HG02588 (cell line): ENCODE results near the gene ULBP2.
"Not testable (repeated sequence)": the region's sequence is repeated elsewhere in the genome, so short reads cannot be mapped to it uniquely, and the experiment has no call there.

Source experiments
- ATAC-seq: cut with Tn5 transposase; IDR thresholded peaks from one replicate; pipeline ENCODE4 v1.9.1; 2021; ENCODE audit warnings: mild to moderate bottlenecking, moderate library complexity; ENCODE audit not compliant: unreplicated experiment

Gene ULBP2

DNA sequence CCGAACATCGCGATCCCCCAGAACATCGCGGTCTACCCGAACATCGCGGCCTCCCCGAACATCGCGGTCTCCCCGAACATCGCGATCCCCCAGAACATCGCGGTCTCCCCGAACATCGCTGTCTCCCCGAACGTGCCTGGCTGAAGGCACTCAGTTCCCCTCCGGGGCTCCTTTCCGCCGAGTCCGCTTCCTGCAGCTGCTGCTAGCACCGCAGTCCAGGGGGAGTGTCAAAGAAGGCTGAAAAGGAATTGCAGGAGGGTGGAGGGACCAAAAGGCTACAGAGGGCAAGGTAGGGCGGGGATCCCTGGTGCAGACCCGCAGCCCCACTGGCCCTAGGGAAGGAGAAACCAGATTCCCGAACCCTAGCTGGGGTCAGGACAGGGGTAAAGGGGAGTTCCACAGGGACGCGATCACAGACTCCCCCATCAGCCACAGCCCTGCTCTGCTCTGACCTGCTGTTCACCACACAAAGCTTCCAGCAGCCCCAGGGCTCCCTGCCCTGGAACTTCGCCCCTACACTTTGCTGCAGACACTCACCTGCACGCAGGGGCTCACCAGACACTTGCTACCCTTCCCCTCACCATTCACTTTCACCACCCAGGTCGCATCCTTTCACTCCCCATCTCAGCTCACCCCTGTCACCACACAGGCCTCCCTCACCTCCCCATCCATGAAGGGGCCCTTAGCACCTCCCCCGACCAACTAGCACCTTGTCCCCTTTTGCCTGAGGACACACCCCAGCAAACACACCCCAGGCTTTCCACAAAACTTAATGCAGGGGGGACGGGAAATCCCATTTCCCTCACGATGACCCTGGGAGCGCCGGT lies 23.6 kb downstream of the ULBP2 start:
- ATAC-seq = no peak

DNA sequence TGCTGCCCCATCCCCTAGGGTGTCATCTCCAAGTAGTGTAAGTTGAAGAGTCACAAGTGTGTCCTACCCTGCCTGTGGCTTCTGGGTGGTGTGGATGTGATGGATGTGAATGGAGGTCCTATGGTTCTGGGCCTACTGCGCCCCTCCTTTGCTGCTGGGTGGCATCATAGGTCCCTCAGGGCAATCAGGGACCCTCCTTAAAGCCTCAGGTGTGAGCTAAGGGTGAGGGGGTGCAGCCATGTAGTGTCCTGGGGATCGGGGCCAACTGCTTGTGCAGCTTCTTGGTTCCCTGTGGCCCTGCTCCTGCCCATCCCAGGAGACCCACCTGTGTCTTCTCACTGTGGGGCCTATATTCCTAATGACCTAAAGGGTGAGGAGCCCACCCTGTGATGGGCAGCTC lies 24.5 kb downstream of the ULBP2 start:
- not testable (repeated sequence) for ATAC-seq

DNA sequence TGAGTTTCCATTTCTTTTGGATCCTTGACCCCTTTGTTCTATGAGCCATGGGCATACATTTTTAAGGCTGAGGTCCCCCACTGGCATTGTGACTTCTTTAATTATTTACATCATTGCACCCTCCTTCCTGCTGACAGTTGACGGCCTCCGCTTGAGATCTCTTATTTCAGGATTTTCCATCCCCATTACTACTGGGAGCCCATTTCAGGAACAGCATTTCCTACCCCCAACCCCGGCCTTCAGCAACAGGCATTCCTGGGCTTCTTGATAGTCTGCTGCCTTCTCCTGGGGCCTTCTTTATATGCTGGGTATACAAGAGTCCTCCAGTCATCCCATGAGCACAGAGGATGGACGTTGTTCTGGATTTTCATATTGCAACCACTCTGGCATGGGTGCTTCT lies 25.8 kb downstream of the ULBP2 start:
- ATAC-seq = no peak

DNA sequence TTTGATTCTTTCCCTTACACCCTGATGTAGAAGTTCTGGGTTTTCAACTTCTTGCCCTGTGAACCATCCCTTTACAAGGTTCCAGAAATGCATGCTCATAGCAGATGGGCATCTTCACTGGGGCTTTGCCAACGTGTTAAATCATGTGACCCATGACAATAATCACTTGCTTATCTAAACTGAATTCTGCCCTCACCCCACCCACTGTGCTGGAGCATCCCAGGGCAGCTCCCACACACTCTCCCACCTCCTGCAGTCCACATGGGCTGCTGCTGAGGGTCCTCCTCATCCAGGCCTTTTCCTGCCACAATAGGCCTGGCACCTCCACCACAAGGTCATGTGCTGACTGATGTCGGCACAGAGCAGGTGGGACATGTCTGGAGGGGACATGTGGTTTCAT lies 26.2 kb downstream of the ULBP2 start:
- not testable (repeated sequence) for ATAC-seq

DNA sequence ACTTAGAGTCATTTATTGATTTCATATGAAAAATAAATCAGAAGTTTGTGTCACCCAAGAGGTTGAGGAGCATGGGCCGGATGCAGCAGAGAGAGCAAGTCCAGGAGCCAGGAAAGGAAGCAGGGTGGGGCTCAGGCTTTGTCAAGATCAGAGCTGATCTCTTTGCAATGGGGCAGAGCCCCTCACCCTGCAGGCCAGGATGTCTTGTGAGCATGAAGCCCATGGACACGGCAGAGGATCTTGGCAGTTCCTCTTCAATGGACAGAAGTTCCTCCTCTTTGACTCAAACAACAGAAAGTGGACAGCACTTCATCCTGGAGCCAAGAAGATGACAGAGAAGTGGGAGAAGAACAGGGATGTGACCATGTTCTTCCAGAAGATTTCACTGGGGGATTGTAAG lies 27.1 kb downstream of the ULBP2 start:
- not testable (repeated sequence) for ATAC-seq

DNA sequence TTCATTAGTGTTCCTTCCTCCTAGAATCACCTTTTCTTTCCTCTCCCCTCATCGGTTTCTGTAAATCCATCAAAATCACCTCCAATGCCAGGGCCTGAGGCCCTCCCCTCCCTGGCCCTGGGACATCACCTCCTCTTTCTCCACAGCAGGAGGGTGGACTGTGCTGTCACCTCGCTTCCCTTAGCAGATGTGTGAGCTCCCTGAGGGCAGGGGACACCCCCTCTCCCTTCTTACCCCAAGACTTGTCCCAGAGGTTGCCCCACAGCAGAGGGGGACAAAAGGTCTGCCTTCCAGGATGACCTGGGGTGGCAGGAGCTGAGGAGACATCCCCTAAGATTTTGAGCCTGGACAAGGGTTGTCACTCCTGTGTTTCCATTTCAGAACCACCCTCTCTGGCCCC lies 27.8 kb downstream of the ULBP2 start:
- ATAC-seq = no peak

DNA sequence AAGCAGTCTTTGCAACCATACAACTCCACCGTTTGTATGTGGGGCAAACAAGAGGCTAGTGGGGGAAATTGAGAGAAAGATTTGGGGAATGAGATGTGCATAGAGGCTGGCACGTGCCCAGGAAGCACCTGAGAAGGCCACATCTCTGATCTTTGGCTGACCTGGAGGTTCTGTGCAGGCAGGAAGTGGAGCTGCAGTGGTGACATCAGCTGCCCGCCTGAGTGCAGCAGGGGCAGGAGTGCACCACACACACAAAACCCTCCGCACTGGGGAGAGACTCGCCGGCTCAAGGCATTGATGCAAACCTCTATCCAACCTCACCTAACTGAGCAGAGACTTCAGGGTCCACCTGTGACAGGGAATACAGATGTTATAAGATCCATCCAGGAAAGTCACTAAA lies 32.6 kb downstream of the ULBP2 start:
- ATAC-seq = not testable (repeated sequence)

DNA sequence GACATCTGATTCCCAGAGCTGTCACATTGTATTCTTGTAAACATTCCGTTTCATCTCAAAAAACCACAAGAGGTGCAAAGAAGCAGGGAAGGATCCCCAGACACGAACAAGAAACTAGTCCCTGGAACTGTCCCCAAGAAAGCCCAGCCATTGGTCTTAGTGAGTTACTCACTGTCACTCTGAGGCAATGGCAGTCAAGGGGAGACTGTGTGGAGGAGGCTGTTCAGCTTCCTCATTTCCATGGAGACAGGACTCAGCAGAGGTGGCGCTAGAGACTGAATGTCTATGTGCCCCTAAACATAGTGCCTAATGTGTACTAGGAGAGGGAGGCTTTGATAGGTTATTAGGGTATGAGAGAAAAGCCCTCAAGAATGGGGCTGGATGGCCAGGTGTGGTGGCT lies 33.0 kb downstream of the ULBP2 start:
- no peak for ATAC-seq

DNA sequence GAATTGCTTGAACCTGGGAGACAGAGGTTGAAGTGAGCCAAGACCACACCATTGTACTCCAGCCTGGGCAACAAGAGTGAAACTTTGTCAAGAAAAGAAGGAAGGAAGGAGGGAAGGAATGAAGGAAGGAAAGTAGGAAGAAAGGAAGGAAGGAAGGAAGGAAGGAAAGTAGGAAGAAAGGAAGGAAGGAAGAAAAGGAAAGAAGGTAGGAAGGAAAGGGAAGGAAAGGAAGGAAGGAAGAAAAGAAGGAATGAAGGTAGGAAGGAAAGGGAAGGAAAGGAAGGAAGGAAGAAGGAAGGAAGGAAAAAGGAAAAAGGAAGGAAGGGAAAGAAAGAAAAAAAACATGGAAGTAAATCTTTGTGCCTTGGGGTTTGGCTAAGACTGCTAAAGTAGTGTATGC lies 33.6 kb downstream of the ULBP2 start:
- no peak for ATAC-seq

DNA sequence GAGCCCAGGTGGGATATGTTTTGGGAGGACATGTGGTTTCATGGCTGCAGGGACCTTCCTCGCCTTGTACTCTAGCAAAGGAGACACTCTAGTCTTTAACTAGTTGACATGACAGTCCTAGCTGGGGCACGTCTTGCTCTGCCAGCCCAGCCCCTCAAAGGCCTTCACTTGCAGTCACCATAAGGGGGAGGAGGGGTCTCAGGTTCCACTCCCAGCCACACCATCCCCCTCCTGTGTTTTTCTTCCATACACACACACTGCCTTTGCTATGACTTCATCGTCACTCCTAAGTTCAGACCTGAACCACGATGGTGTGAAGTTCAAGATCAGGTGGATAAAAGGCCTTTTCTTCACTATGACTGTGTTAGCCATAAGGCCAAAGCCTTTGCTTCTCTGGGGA lies 35.4 kb downstream of the ULBP2 start:
- ATAC-seq = no peak

DNA sequence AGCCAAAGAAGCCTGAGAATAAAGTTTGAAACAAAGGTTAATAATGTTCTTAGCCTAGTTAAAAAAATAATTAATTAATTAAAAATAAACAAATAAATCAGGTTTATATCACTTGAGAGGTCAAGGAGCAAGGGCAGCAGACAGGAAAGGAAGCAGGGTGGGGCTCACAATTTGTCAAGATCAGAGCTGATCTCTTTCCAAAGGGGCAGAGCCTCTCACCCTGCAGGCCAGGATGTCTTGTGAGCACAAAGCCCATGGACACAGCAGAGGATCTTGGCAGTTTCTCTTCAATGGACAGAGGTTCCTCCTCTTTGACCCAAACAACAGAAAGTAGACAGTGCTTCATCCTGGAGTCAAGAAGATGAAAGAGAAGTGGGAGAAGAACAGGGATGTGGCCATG lies 36.8 kb downstream of the ULBP2 start:
- ATAC-seq = no peak

DNA sequence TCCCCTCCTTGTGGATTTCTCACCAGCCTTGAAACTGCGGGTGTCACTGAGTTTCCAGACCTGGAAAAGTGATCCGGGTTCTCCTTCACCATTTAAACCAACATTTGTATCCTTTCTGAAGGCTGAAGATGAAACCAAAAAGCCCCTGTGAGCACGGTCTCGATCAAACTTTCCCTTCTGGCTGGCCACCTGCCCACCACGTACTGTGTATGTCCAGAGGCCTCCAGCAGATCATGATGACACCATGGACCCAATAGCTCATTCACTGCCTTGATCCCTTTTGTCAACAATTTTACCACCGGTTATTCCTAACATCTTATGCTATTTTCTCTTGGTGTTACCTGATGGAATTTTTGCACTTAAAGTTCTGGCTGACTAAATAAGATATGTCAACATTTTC lies 37.5 kb downstream of the ULBP2 start:
- no peak for ATAC-seq

DNA sequence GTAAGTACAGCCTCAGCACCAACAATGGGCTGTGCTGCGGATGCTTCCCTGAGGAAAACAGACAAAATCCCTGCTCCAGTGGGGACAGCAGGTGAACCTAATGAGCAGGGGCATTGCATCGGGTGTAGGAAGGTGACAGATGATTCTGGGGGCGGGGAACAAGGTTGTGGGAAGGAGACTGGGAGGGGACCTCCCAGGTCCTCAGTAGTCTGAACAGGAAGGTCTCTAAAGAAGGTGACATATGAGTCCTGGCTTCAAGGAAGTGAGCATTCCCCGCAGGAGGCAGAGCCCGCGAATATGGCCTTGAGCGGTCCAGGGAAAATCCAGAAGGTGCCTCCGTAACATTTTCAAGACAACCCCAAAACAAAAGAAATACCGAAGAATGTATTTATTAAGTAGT lies 41.3 kb downstream of the ULBP2 start:
- ATAC-seq = no peak

DNA sequence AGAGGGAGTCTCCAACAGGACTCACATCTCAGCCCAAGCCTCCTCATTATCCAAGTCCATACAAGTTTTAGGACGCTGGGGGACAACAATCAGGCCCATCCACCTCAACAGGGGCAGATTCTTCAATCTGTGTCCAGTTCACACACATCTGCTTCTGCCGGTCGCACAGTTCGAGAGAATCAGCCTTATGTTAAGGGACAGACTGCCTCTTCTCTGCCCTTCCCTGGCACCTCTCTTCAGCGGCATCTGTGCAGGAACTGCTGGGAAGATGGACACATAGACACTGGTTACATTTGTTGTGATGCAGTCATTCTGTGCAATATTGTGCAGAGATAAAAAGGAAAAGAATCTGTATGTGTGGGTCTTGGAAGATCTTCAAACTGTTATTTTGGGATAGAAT lies 43.0 kb downstream of the ULBP2 start:
- no peak for ATAC-seq

DNA sequence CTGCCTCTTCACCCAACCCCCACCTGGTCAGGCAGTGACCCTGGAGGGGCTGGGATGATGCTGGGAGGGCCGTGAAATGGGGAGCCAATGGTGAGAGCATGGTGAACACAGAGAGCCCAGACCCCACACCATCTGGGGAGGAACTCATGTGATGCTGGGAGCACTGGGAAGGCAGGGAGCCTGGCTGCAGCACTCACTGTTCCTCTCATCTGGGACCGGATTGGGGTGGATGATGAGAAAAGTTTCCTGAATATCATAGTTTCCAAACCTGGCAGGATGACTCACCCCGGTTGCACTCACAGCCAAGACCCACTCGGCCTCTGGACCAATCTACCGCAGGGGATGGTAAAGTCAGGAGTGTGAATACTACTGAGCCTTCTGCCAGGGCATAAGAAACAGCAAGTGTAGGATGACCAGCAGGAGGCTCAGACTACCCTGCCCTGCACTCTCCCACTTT lies 43.7 kb downstream of the ULBP2 start:
- no peak for ATAC-seq

DNA sequence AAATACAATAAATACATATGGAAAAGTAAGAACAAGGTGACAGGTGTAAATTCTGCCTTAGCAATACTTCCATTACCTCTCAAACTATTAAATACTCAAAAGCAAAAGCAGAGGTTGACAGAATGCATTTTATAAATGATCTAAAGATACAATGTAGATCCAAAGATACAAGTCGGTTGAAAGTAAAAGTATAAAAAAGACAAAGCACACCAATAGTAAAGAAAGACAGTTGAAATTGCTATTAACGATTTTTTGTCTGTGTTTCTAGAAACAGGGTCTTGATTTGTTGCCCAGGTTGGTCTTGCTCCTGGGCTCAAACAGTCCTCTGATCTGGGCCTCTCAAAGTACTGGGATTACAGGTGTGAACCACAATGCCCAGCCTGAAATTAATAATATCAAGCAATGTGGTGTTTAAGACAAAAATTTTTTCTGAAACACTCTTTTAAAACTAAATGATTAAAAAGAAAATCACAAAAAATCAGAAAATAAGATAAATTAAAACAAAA lies 45.8 kb downstream of the ULBP2 start:
- no peak for ATAC-seq

DNA sequence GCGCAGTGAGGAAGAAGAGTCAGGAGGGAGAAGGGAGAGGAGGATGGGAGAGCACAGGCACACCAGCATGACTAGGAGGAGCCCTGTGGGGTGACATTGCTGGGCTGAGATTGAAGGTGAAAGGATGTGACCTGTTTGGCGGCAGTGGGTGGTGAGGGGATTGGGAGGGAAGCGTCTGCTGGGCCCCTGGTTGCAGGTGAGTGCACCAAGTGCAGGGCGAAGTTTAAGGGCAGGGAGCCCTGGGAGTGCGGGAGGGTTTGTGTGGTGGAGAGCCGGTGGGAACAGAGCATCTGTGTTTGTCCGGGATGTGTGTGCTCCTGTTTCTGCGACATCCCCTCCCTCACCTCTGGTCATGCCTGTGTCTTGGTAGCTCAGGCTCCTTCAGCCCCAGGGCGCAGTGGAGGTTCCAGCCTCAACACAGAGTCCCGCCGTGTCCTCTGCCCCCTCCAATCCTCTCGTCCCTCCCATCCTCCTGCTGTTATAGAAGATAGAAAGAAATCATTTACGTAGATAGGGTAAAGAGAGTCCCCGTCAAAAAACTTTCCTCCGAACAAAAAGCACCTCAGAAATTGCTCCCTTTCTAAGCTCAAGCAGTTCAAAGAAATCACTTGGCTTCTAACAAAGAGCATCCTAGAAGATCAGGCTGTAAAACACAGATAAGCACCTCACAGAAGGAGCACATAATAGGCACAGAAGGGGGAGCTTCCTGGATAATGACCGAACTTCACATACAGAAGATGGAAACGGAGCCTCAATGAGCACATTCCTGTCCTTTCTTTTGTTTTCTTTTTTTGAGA lies 46.9 kb downstream of the ULBP2 start:
- ATAC-seq = no peak

DNA sequence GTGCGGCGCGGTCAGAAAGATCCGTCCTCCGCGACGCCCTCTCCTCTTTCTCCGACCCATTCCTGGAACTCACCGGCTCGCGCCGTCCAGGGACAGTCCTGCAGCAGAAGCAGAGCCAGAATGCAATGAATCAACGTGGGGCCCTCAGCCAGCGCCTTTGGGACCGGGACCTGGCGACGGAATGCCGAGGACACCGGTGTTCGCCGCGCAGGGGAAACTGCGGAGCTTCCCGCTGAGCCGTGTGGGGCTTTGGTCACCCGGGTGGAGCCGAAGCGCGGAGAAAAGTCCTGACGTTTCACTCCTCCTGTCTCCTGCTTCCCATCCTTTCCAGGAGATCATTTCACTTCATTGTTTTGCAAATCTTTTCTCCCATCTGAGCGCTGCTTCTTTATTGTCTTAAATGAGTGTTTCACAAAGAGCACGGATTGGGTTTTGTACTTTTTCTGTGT lies 48.4 kb downstream of the ULBP2 start:
- no peak for ATAC-seq

DNA sequence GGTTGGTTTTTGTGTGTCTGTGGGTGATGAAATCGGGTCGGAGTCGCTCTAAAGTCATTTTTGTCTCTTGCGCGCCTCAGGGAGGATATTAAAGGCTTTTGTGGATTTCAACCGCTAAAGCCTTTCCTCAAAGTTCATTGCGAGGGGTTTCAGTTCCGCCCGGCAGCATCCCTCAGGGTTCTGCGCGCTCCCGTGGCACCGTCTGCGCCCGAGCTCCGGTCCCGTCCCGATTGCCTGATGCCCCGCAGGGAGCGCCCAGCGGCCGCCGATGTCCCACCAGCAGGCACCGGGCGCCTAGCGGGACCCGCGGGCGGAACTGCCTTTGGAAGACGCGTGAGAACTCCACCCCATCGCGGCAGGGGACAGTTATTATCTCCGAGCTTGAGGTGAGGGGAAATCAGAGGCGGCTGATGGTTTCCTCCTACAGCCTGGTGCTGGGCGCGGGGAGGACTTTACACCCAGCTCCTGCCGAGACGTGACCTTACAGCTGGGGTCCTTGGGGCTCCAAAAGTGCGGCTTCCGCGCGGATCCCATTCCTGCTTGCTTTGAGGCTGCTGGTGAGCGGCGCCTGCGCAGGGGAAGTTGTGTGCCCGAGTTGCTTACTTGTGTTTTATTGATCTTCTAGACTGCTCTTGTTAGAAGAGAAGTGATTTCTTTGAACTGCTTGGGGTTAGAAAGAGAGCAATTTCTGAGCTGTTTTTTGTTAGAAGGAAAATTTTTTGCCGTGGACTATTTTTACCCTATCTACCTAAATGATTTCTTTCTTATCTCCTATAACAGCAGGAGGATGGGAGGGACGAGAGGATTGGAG lies 49.1 kb downstream of the ULBP2 start:
- no peak for ATAC-seq

DNA sequence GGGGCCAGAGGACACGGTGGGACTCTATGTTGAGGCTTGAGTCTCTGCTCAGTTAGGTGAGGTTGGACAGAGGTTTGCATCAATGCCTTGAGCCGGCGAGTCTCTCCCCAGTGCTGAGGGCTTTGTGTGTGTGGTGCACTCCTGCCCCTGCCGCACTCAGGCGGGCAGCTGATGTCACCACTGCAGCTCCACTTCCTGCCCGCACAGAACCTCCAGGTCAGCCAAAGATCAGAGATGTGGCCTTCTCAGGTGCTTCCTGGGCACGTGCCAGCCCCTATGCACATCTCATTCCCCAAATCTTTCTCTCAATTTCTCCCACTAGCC lies 49.6 kb downstream of the ULBP2 start:
- not testable (repeated sequence) for ATAC-seq

DNA sequence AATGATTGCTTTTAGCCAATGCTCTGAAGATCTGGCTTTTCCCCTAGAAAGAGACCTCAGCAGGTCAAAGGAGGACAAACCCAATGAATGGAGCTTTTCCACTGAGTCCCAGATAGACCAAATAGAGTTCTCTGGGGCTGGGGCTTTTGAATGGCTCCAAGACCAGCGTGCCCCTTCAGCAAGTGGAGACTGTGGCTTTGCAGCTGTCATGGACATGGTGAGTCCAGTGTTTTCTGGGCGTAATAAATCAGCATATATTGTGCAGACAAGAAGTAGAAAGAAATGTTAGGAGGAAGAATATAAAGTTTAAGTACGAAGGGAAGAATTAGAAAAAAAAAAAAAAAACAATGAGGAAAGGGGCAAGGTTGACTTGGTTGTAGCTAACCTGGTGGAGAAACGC lies 50.0 kb downstream of the ULBP2 start:
- ATAC-seq = no peak
